ENCODE results near the gene KLHL34.

KLHL34 gene

DNA sequence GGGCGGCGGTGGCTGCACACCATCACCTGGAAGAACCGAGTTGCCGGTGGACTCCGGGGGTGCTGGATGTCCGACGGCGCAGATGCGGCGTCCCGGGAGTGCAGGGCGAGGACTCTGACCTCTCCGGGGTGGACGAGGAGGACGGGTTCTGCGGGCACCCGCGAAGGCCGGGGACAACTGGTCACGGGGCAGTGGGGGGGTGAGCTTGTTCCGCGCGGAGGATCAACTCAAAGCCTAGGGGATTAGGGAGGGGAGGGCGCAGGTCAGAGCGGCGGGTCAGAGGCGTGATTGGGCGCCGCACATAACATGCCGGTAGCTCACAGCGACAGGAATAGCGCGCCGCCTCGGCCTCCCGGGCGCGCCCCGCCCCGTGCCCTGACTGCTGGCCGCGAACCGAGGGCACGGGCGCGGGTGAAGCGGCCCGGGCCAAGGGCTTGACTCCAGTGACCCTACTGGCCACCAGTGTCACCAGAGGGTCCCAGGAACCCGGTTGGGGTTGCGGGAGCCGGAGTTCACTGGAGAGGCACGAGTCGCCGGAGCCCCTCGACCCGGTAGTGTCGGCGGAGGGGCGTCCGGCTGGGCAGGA, at the start of gene KLHL34:
Gene KLHL34 (minus strand): TSS at position 179 of the 586 bp plus-strand sequence. CDS start 542 bp downstream, outside the sequence.
- DNase-seq (ENCODE audit: low read depth in 2 of 2) = no peak

DNA sequence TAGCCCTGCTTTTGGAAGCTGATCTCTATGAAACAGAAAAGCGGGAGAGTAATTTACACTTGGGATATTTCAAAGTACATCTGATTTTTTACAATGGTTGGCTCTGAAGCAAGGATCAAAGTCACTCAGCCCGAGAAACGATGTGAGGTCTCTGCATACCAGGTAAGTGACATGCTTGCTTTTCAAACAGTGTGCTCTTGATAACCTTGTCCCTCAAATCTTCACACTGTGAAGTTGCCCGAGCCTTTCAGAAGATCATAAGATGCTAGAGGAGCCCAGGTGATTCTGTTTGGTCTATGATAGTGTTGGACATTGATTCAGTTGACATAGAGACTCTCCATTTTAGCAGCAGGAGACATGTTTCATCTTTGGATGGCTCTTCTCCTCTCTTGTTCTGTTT, 47.1 kb upstream of the KLHL34 start:
- DNase-seq (ENCODE audit: low read depth in 2 of 2) = no peak

GRCh38 chrX:21702725-21703124, 44.6 kb upstream of the KLHL34 start:
- DNase-seq (ENCODE audit: low read depth in 2 of 2) = no peak

DNA sequence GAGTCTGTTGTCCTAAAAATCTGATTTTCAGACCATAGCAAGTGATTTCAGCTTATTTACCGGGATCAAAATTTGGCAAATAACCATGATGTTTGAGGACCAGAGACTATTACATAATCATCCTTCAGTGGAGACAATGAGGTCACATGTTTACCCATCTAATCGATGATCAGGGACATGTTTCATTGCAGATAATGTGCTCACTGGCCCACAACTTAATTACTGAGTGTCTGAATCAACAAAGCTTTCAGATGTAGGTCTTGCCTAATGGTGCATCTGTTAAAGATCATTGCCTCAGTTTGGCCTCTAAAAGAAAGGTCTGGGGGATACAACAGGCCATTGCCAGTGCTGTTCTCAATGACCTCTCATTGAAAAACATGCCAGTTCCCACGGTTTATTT, 42.8 kb upstream of the KLHL34 start:
- no peak for DNase-seq (ENCODE audit: low read depth in 2 of 2)

DNA sequence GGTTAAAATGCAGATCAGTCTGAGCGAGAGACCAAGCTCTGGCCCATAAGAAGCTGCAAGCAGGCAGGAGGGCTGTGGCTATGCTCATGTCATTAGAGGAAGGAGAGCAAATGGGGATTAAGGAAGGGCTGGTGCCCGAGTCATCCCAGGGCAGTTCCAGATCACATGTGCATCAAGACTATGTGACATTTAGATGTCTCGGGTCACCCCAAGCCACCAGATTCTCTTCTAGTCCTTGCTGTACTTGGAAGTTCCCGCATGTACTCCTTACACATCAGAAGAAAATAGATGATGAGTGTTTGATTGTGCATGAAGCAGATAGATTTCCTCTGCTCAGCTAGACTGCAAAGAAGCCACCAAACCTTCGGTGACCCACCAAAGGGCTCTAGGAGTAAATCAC, 42.1 kb upstream of the KLHL34 start:
- DNase-seq (ENCODE audit: low read depth in 2 of 2) = no peak

- no peak for DNase-seq (ENCODE audit: low read depth in 2 of 2)
Measured at GRCh38 chrX:21699136-21699535, 41.0 kb upstream of the KLHL34 start.

DNA sequence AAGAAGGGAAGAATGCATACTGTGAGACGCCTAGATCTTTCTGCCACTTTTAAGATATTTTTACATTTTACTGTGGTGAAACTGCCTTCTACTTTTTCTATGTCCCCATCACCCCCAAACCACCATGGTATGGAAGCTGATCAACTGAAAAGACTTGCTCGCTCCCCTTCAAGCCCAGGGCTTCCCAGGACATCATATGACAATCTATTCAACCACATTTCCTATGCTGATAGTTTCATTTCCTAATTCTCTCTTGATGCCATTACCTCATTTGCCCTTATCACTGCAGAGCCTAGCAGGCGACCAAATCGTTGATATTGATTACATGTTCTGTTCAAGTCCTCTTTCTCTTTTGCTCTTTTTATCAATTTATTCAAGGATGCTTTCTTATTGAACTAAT, 40.1 kb upstream of the KLHL34 start:
- DNase-seq (ENCODE audit: low read depth in 2 of 2) = no peak

DNA sequence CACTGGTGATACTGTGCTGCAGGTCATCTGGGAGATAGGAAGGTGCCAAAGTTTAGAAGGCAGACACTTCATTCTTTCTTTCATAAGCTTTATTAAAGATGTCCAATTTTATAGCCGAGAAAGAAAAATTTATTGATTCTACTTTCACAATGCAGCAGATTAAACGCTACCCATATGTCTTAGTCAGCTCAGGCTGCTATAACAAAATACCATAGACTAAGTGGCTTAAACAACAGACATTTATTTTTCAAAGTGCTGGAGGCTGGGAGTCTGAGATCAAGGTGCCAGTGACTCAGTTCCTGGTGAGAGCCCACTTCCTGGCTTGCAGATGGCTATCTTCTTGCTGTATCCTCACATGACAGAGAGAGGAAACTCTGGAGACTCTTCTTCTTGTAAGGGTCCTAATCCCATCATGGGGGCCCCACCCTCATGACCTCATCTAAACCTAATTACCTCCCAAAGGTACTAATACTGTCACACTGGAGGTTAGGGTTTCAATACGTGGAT, 33.4 kb upstream of the KLHL34 start:
- DNase-seq (ENCODE audit: low read depth in 2 of 2) = no peak

DNA sequence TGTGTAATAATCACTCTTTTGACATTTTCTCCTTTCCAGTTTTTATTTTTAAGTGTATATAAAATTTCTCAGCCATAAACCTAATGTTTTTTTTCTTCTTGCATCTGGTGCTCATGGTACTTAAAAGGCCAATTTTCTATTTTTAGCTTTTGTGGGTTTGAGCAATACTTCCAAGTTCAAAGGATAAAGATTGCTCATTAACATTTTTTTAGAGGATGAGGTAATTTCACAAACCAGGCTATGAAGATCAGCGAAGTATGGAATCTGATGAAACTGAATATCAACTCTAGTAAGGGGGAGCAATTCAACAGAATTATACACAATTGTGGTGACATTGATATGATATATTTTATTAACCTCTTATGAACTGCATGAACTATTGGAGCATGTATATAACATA, 25.8 kb upstream of the KLHL34 start:
- no peak for DNase-seq (ENCODE audit: low read depth in 2 of 2)

DNA sequence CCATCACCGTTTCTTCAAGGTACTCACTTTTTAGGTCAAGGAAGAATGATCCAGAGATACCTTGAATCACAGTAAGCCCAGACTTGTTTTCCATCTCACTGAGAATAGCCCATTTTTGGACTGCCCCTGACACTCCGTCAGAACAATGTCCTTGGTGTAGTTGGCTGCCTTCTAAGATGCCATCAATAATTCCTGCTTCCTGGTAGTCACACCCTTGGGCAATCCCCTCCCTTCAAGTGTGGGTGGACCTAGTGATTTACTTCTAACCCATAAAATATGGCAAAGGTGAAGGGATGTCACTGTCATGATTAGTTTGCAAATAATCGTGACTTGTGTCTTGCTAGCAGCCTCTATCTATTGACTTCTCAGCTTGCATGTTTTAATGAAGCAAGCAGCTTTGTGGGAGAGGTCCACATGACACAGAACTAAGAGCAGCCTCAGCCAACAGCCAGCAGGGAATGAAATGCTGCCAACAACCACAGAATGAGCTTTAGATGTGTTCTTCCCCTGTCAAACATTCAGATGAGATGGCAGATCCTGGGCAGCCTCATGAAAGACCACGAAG, 20.0 kb upstream of the KLHL34 start:
- DNase-seq (ENCODE audit: low read depth in 2 of 2) = no peak

GRCh38 chrX:21675931-21676330, 17.8 kb upstream of the KLHL34 start:
- DNase-seq (ENCODE audit: low read depth in 2 of 2) = no peak

DNA sequence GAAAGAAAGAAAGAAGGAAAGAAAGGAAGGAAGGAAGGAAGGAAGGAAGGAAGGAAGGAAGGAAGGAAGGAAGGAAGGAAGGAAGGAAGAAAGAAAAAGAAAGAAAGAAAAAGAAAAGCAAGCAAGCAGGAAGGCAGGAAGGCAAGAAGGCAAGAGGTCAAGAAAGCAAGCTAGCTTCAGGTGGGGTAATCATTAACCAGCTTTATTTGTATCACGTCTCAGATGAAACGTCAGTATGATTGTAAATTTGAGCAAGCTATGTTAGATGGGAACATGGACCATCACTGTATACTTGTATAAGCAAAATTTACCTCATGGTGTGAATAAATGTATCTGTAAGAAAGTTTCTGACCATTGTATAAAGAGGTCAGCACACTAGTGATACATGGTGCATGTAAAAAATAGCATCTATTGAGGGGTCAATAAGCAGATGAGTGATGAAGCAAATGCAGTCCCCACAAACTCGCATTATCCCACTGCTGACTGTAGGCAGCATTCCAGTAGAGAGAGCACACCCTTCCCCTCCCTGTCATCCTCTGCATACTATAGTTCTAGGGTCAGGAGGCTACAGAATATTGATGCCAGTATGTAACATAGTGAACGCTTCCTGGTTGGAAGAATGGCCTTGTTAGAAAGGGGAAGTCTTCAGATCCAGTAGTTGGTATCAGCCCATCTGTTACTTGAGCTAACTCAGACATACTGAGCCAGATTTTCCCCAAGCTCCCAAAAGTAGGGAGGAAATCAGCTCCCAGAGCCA, 16.5 kb upstream of the KLHL34 start:
- no peak for DNase-seq (ENCODE audit: low read depth in 2 of 2)

- DNase-seq (ENCODE audit: low read depth in 2 of 2) = no peak
Measured at GRCh38 chrX:21666679-21667078, 8.5 kb upstream of the KLHL34 start.

DNA sequence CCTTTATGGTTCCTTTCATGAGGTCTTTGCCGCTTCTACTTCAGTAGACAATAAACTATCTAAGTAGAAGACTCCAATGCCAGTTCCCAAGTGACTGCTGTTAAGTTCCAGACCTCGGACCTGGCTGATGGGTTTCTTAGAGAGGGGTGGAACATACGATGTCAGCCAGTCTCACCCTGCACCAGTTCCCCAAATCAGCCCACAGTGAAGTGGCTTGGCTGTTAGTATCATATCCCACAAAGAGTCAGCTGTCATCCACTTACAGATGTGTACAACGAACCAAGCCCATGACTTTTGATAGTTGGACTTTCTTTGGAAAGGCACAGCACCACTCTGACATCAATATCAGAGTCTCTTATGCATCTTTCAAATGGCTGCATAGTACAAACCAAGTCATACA, 8.1 kb upstream of the KLHL34 start:
- no peak for DNase-seq (ENCODE audit: low read depth in 2 of 2)

- DNase-seq (ENCODE audit: low read depth in 2 of 2) = no peak
Measured at GRCh38 chrX:21662761-21663160, 4.6 kb upstream of the KLHL34 start.

DNA sequence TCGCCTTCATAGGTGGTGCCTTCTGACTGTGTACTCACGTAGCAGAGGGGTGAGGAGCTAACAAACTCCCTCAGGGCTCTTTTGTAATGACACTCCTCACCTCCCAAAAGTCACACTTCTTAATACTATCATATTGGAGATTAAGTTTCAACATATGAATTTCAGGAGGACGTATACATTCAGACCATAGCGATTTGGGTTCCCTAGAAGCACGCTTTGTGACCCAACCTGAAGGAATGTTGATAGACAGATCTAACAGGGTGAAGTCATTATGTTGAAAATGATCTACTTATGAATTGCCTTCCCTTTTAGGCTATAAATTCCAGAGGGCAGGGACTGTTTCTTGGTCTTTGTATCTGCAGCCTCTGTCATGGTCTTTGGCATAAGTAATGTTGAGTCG, 3.2 kb upstream of the KLHL34 start:
- no peak for DNase-seq (ENCODE audit: low read depth in 2 of 2)

DNA sequence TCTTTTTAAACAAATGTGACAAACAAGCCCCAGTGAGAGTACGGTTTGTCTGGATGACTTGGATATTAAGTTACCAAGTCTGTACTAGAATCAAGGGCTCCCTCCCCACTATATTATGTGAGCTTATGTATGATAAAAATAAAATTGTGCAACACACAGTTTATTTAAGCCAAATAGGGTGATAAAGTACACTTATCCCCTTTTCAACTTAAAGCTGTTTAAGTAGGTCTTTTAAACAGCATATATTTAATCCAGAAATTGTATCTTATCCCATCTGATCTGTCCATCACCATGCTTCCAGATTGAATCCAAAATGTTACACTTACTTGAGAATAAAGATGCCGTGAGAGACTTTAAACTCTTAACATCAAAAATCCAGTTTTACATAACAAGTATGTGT, 2.0 kb upstream of the KLHL34 start:
- DNase-seq (ENCODE audit: low read depth in 2 of 2) = no peak

DNA sequence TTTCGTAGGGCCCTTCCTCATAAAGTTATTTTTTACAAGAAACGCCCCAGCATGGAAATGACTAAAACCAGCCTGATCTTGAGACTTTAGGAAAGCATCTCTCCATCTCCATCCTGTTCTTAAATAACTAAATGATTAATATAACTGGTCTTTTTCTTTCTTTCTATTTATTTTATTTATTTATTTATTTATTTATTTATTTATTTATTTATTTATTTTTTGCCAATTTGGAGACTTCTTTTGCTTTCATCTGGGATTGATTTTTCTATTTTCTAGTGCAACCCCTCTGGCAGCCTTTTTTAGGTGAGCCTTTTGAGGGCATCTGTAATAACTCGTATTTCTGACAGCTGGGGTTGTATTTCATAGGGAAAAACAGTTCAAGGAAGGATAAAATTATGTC, 1.2 kb upstream of the KLHL34 start:
- DNase-seq (ENCODE audit: low read depth in 2 of 2) = no peak

DNA sequence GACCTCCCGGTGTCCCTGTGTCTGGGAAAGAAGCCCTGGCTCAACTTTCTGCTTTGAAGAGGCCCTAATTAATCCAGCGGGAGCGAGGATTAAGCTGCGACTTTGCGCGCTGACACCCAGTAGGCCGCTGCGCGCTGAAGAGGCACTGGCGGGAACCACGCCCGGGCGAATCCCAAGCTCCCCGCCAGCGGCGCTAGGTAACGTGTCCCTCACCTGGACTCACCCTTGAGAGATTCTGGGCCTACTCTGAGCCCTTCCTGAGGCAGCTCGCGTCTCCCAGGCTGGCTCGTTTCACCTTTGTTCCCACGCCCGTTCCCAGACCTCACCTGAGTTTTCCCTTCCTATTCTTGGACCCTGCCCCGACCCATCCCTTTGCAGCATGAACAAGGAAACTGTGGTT, 616 bp upstream of the KLHL34 start:
- no peak for DNase-seq (ENCODE audit: low read depth in 2 of 2)

DNA sequence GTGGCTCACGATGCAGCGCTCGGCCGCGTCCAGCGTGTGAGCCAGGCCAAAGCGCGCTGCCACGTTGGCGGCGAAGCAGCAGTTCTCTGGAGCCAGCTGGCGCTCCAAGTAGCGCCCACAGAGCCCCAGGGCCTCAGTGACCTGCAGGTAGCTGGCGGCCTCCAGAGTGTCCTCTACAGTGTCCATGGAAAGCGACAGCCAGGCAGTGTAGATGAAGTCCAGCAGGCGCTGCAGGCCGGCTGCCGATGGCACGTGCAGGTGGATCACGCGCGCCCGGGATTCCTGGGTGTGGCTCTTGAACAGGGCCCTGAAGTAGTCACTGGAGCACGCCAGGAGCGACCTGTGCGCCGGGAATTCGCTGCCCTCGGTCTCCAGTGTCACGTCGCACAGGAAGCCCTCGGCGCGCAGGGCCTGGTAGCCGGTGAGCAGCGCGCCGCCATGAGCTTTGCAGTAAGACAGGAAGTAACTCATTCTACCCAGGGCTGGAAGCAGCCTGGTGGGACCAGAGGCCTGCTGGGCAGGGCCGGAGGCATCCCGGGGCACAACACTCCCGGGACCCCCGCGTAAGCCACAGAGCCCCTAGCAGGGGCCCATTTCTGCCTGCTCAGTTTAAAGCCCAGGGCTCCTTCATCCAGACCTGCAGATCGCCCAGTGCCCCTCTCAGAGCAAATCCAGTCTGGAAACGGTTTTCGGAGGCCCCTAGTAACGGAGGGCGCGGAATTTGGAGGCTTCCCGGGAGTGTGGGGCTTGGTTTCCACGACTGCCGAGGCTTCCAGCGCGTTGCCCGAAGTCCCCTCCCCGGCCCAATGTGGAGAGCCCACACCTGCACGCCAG, 595 bp downstream of the KLHL34 start:
- DNase-seq (ENCODE audit: low read depth in 2 of 2) = no peak

DNA sequence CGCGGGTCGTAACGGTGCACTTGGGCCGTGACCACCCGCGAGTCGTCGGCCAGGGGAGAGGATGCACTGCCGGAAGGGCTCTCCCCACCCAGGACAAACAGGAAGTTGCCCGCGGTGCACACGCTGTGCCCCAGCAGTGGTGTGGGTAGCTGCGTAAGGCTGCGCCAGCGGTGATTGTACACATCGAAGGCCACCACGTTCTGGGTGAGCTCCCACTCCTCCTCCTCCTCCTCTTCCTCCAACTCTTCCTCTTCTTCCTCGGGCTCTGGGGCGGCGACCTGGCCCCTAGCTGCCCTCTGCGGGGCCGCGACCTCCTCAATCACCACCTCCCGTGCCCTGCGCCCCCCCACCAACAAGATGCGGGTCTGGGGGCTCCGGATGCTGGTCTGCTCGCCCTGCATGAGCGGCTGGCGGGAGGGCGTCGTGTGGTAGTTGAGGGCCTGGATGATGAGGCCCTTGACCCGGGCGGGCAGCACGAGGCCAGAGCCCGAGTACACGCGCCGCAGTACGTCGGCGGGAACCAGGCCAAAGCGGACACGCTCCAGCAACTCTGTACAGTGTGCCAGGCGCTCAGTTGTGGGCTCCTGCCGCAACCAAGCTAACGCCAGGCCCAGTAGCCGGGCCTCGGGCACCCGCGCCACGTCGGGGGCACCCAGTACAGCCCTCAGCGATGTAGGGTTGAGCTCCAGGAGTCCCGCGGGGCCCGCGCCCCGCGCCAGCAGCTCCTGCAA, 1.4 kb downstream of the KLHL34 start:
- DNase-seq (ENCODE audit: low read depth in 2 of 2) = no peak
